Mesothelial cell of epicardium (in vitro differentiated cells): ENCODE data around the gene SPSB2. TPM values are rescaled to one million over a fixed set of nuclear protein-coding genes. Genes with fewer than 3 reads are reported as not detected.
"Not testable (repeated sequence)": the region's sequence is repeated elsewhere in the genome, so short reads cannot be mapped to it uniquely, and the experiment has no call there.

Experiments used
- DNase-seq, 2 experiments: peaks; one replicate each; pipeline ENCODE4 v3.0.0; 2021; ENCODE audit warnings: low spot score in 2 of 2; ENCODE audit not compliant: unreplicated experiment in 2 of 2
- H3K27ac Mint-ChIP-seq: 2 replicates; pipeline ENCODE4 v1.8.0; 2021; ENCODE audit warnings: mixed read lengths
- H3K27me3 Mint-ChIP-seq: 2 replicates; pipeline ENCODE4 v1.8.0; 2021; ENCODE audit warnings: low read depth, mixed read lengths
- H3K36me3 Mint-ChIP-seq: 2 replicates; pipeline ENCODE4 v1.8.0; 2021; ENCODE audit warnings: mixed read lengths
- H3K4me1 Mint-ChIP-seq: 2 replicates; pipeline ENCODE4 v1.8.0; 2021; ENCODE audit warnings: mixed read lengths
- H3K4me3 Mint-ChIP-seq: 2 replicates; pipeline ENCODE4 v1.8.0; 2021; ENCODE audit warnings: mild to moderate bottlenecking, moderate library complexity, mixed read lengths
- H3K9me3 Mint-ChIP-seq: 2 replicates; pipeline ENCODE4 v1.8.0; 2021; ENCODE audit warnings: mixed read lengths
- total RNA-seq: library from RNA; stranded (reverse); gene quantifications from 3 replicates; pipeline ENCODE4 v1.2.1, GENCODE V29; 2021
- TF ChIP-seq, protein P1 (sequence below): fragments of 200-600 bp; sonication (generic); IDR thresholded peaks from one replicate; pipeline ENCODE4 v1.5.0; 2021; ENCODE audit warnings: antibody characterized with exemption; ENCODE audit not compliant: unreplicated experiment

The SPSB2 gene
- total RNA-seq, 1 donor from 2014 or later = 2.9 TPM

DNA sequence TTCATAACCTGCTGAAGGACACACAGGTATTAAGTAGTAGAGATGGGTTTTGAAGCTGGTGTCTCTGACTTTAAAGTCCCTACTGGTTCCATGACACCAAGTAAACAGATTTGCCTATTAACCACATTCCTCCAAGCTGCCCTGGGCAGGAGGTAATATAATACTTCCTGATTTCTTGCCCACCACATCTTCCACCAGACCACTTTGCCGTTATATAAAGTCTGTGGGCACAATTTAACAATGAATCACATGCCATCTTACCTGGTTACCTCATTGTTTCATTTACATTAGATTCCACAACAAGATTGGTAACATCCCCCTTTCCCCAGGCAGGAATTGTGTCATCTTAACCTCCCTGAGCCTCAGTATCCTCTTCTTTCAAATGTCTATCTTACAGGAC is 30.6 kb upstream of the SPSB2 start:
- no peaks in the 10 kb centered on the region for H3K36me3 Mint-ChIP-seq
- no peak overlapping the region for H3K27ac Mint-ChIP-seq
- no peaks in the 10 kb centered on the region for H3K9me3 Mint-ChIP-seq
- H3K4me3 Mint-ChIP-seq = no peak overlapping the region
- no peaks in the 10 kb centered on the region for H3K27me3 Mint-ChIP-seq
- H3K4me1 Mint-ChIP-seq = no peaks in the 10 kb centered on the region
- TF ChIP-seq, protein P1, sequence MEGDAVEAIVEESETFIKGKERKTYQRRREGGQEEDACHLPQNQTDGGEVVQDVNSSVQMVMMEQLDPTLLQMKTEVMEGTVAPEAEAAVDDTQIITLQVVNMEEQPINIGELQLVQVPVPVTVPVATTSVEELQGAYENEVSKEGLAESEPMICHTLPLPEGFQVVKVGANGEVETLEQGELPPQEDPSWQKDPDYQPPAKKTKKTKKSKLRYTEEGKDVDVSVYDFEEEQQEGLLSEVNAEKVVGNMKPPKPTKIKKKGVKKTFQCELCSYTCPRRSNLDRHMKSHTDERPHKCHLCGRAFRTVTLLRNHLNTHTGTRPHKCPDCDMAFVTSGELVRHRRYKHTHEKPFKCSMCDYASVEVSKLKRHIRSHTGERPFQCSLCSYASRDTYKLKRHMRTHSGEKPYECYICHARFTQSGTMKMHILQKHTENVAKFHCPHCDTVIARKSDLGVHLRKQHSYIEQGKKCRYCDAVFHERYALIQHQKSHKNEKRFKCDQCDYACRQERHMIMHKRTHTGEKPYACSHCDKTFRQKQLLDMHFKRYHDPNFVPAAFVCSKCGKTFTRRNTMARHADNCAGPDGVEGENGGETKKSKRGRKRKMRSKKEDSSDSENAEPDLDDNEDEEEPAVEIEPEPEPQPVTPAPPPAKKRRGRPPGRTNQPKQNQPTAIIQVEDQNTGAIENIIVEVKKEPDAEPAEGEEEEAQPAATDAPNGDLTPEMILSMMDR = no peak
- DNase-seq = no peak

DNA sequence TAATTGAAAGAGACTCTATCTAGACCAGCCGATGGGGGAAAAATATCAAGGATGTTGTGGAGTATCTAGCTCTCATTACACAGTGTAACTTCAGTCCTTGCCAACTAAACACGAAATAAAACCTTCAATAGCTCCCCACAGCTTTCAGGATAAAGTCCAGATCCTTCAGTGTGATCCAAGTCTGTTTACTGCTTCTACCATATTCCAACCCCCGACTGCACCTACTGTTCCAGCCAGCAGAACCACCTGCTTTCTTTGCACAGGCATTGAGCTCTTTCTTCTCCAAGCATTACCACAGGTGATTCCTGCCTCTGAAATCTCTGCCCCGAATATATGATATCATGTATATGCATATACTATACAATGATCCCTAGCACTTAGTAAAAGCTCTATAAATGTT is 29.3 kb upstream of the SPSB2 start:
- DNase-seq = no peak
- H3K27ac Mint-ChIP-seq = no peak overlapping the region
- TF ChIP-seq, protein P1 = no peak
- no peaks in the 10 kb centered on the region for H3K4me1 Mint-ChIP-seq
- H3K9me3 Mint-ChIP-seq = no peaks in the 10 kb centered on the region
- H3K36me3 Mint-ChIP-seq = no peaks in the 10 kb centered on the region
- H3K27me3 Mint-ChIP-seq = no peaks in the 10 kb centered on the region
- H3K4me3 Mint-ChIP-seq = no peak overlapping the region

DNA sequence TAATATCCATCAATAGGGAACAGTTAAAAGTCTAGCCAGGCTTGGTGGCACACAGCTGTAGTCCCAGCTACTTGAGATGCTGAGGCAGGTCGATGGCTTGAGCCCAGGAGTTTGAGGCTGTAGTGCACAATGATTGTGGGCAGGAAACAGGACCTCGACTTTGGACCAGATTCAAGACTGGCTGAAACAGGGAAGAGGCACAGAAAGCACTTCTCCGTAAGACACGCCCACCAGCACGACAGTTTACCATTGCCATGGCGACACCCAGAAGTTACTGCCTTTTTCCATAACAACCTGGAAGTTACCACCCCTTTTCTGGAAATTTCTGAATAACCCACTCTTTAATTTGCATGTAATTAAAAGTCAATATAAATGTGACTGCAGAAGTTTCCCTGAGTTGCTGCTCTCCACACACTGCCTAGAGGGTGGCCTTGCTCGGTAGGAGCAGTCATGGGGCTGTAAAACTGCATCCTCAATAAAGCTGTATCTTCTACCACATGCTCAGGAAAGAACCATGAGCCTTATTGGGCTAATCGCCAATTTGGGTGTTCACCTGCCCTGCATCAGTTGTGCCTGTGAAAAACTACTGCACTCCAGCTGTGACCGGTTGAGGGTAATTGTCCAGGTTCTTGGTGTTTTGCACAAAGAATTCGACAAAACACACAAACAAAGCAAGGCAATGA is 26.9 kb upstream of the SPSB2 start:
- H3K4me1 Mint-ChIP-seq = no peaks in the 10 kb centered on the region
- no peaks in the 10 kb centered on the region for H3K27me3 Mint-ChIP-seq
- TF ChIP-seq, protein P1 = no peak
- no peak overlapping the region for H3K4me3 Mint-ChIP-seq
- H3K9me3 Mint-ChIP-seq = no peaks in the 10 kb centered on the region
- no peak for DNase-seq
- H3K36me3 Mint-ChIP-seq = no peaks in the 10 kb centered on the region
- no peak overlapping the region for H3K27ac Mint-ChIP-seq

DNA sequence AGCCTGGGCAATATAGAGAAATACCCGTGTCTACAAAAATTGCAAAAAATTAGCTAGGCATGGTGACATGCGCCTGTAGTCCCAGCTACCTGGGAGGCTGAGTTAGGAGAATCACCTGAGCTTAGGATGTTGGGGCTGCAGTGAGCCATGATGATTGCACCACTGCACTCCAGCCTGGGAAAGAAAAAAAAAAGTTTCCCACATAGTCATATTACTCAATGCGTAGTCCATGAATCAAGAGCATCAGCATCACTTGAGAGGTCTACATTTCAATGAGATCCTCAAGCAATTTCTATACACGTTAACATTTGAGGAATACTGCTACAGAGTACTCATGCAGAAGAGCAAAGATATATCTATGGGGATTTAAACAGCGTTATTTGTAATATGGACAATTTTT is 26.3 kb upstream of the SPSB2 start:
- no peaks in the 10 kb centered on the region for H3K9me3 Mint-ChIP-seq
- no peak overlapping the region for H3K4me3 Mint-ChIP-seq
- no peak overlapping the region for H3K27ac Mint-ChIP-seq
- no peaks in the 10 kb centered on the region for H3K27me3 Mint-ChIP-seq
- no peaks in the 10 kb centered on the region for H3K4me1 Mint-ChIP-seq
- no peak for DNase-seq
- TF ChIP-seq, protein P1 = no peak
- no peaks in the 10 kb centered on the region for H3K36me3 Mint-ChIP-seq

DNA sequence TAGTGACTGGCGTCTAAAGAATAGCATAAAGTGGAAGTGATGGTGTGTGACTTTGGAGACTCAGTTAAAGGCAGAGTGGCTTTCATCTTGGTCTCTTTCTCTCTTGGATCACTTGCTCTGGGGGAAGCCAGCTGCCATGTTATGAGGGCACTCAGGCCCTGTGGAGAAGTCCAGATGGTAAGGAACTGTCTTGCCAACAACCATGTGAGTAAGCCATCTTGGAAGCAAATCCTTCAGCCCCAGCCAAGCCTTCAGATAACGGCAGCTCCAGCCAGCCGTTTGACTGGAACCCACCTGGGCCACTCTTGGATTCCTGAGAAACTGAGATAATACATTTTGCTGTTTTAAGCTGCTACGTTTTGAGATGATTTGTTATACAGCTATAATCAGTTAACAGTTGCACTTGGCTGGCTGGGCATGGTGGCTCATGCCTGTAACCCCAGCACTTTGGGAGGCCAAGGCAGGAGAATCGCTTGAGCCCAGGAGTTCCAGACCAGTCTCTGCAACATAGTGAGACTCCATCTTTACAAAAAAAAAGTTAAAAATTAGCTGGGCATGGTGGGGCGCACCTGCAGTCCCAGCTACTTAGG is 23.8 kb upstream of the SPSB2 start:
- Mint-ChIP-seq H3K4me1 (no peaks in the 10 kb centered on the region), H3K4me3 (no peak overlapping the region), H3K36me3 (no peaks in the 10 kb centered on the region), H3K9me3 (no peaks in the 10 kb centered on the region), H3K27ac (no peak overlapping the region), H3K27me3 (no peaks in the 10 kb centered on the region)
- TF ChIP-seq, protein P1 = no peak
- no peak for DNase-seq

DNA sequence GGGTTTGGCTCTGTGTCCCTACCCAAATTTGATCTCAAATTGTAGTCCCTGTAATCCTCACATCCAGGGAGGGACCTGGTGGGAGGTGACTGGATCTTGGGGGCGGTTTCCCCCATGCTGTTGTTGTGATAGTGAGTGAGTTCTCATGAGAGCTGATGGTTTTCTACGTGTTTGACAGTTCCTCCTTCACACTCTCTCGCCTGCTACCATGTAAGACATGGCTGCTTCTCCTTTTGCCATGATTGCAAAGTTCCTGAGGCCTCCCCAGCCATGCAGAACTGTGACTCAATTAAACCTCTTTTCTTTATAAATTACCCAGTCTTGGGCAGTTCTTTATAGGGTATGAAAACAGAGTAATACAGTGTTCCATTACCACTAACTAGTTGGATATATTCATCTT is 21.2 kb upstream of the SPSB2 start:
- no peak for DNase-seq
- TF ChIP-seq, protein P1 = no peak
- no peak overlapping the region for H3K4me3 Mint-ChIP-seq
- peaks cover 11% of the 10 kb centered on the region for H3K4me1 Mint-ChIP-seq
- no peaks in the 10 kb centered on the region for H3K27me3 Mint-ChIP-seq
- no peaks in the 10 kb centered on the region for H3K9me3 Mint-ChIP-seq
- no peaks in the 10 kb centered on the region for H3K36me3 Mint-ChIP-seq
- H3K27ac Mint-ChIP-seq = no peak overlapping the region

DNA sequence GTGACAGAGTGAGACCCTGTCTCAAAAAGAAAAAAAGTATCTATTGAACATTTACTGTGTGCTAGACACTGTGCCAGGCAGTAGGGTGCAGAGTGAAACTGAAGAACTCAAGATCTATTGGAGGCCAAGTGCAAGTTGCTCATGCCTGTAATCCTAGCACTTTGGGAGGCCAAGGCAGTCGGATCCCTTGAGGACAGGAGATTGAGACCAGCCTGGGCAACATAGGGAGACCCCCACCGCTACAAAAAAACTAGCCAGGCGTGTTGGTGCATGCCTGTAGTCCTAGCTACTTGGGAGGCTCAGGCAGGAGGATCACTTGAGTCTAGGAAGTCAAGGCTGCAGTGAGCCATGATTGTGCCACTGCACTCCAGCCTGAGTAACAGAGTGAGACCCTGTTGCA is 19.6 kb upstream of the SPSB2 start:
- not testable (repeated sequence) for DNase-seq, H3K9me3 Mint-ChIP-seq, H3K27ac Mint-ChIP-seq, H3K27me3 Mint-ChIP-seq, H3K4me3 Mint-ChIP-seq, H3K36me3 Mint-ChIP-seq
- peaks cover 11% of the 10 kb centered on the region for H3K4me1 Mint-ChIP-seq
